ENCODE results near the gene PTPRG.

PTPRG gene

GRCh38 chr3:61663356-61664104 is 102.2 kb downstream of the PTPRG start:
- DNase-seq, result no peak

GRCh38 chr3:61664105-61664482 is 102.7 kb downstream of the PTPRG start:
- no peak for DNase-seq

DNA sequence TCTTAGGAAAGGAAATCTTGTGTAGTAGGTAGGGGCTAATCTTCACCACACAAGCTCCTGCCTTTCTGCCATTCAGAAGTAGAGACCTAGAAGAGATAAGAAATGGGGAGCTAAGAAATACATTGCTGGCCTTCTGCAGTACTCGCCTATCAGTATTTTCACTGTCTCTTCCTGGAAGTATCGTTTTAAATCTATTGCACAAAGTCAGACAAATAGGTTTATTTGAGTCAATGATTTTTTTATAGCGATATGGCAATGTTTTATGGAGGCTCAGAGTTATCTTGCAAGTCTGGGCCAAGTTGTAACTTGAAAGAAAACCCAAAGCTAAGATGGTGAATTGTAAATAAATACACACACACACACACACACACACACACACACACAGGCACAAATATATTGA is 103.8 kb downstream of the PTPRG start:
- no peak for DNase-seq

GRCh38 chr3:61665987-61666386 is 104.6 kb downstream of the PTPRG start:
- DNase-seq, result no peak

DNA sequence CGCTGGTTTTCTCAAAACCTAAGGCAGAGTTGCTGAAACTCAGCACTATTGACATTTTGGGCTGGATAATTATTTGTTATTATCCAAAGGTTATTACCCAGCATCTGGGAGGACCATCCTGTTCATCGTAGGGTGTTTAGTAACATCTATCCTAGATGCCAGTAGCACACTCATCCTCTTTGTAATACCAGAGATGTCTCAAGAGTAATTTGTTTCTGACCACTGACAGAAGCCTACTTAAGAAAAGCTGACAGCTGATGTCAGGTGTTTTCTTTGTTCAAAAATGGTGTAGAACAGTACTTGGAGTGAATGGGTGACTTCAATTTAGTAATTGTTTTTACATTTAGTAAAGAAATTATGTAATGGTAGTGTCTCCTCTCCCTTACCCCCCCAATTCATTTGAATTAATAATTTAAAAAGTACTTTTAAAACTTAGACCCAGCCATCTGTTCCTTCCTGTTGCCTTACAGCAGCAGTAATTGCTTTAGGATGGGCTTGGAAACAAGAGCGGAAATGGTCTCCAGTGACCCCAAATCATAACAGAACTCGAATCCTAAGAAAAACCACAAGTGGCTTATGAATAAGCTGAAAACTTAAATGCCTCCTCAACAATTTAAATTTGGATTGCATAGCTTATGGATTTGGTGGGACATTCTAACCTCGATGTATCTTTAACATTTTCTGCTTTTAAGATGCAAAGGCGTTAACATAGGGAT is 105.4 kb downstream of the PTPRG start:
- no peak for DNase-seq

DNA sequence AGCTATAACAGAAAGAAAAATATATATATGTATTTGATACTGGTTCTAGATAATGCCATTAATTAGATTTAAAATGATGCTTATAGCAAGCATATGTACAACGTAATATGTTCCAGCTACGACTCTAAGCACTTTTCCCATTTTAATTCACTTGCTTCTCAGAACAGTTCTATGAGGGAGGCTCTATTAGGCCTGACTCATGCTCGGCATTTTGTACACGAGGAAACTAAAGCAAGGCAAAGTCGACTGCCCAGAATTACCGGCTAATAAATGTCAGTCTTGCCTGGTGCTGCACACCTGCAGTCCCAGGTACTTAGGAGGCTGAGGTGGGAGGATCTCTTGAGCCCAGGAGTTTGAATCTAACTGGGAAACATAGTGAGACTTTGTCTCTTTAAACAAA is 106.0 kb downstream of the PTPRG start:
- no peak for DNase-seq

GRCh38 chr3:61667814-61668213 is 106.4 kb downstream of the PTPRG start:
- no peak for DNase-seq

- no peak for DNase-seq
These were observed 107.0 kb downstream of the PTPRG start for GRCh38 chr3:61668317-61668864.

GRCh38 chr3:61669203-61669602 is 107.8 kb downstream of the PTPRG start:
- DNase-seq, result no peak

GRCh38 chr3:61669668-61670299 is 108.4 kb downstream of the PTPRG start:
- DNase-seq, result no peak

DNA sequence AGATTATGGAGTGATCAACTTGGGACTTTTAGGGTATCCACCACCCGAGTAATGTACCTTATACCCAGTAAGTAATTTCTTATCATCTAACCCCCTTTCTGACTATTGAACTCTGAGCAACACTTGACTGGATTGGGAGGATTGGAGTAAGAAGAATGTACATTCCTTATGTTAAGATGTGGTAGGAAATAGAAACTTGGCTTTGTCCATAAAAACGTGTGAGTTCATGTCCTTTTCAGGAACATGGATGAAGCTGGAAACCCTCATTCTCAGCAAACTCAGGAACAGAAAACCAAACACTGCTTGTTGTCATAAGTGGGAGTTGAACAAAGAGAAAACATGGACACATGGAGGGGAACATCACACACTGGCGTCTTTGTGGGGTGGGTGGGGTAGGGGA is 112.3 kb downstream of the PTPRG start:
- no peak for DNase-seq

- DNase-seq, result no peak
These were observed 113.2 kb downstream of the PTPRG start for GRCh38 chr3:61674596-61674995.

GRCh38 chr3:61679026-61679425 is 117.7 kb downstream of the PTPRG start:
- DNase-seq, result no peak

DNA sequence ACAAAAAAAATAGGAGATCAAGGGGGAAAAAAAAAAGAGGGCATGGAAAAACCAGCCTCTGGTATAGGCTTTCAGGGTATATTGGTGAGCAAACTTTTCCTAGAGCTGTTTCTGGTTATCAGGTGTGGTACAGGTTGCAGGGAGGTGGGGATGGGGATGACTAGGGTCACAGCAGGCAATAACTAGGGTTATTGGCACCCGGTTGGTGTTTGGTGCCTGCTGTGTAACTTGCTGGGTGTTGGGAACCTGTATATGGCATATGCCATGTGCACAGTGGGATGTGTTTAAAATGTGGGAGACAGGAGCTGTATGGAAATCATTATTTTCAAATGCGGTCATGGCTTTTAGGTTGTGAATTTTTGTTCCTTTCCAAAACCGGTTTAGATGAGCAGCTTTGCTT is 119.2 kb downstream of the PTPRG start:
- DNase-seq, result no peak

GRCh38 chr3:61681636-61682035 is 120.3 kb downstream of the PTPRG start:
- DNase-seq, result no peak

DNA sequence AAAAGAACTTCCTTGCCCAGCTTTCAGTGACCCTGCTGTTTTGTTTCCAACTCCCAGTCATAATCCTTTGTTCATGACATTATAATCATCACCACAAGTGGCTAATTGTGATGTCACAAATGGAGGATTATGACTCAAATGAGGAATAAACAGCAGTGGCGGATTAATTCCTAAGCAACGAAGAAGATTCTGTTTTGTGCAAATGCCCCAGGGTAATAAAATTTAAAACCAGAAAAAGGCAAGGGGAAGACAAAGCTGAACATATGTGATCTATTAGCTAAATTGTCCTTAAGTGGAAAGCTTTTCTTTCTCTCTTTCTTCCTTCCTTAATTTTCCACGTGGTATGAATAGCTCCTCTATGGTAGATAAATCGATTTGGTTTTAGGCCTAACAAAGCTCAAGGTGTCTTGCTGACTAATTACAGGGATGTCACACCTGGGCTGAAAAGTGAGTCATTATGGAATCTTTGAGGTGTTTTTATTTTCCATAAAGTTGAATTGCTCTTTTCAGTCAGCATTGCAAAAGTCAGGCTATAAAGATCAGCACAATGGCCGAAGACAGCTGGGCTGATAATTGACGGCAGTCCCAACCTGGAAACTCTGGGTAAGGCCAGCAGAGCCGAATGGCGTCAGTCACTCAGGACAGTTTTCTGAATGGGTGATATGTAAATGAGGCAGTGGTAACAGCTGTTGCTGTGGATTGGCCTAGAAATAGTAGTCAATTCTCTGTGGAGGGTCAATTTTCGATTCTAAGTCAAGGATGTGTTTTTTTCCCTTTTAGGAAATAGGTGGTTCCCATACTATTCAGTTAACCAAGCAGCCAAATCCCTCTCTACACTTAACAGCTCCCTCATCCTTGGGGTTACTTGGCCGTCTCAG is 121.5 kb downstream of the PTPRG start:
- no peak for DNase-seq

- no peak for DNase-seq
These were observed 122.3 kb downstream of the PTPRG start for GRCh38 chr3:61683549-61684236.

GRCh38 chr3:61684386-61684785 is 123.0 kb downstream of the PTPRG start:
- DNase-seq, result no peak

DNA sequence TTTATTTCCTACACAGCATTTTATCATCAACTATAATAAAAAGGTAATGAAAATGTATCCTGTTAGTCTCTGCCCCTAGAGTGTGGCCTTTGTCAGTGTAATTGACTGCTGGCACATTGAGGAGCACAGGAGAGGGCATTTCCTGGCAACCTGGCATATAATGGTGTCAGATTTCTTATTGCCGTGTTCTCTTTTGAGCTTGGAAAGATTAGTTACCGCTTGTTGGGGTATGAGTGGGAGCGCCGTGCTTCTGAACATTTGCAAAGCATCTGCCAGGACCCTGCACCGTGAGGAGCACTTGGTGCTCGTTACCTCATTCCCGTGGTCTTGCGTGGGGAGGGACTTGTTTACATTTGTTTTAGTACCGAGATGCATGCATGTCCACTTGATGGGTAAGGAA is 124.4 kb downstream of the PTPRG start:
- no peak for DNase-seq

- no peak for DNase-seq
These were observed 124.9 kb downstream of the PTPRG start for GRCh38 chr3:61686228-61686648.

DNA sequence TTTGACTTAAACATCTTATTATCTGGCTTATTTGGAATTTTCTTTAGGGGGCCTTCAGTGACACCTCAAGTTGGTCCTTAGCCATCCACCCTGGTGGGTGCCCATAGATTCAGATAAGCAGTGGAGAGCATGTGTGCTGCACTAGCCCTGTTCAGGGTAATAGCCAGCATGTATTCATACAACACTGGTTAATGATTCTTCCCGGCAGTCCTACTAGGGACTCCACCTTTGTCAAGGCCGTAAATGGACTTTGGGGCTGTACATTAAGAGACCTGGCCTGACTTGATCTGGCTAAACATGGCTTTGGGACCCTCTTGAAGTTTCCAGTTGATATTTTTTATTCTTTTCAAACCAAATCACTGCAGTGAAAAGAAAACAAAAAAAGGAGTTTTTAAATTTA is 125.8 kb downstream of the PTPRG start:
- DNase-seq, result no peak

- no peak for DNase-seq
These were observed 126.4 kb downstream of the PTPRG start for GRCh38 chr3:61687663-61688306.

Data from CD4-positive, alpha-beta T cell treated with Interleukin-1 beta for 1 hour (primary cell).